Raji (cell line): ENCODE data around the gene CCM2L.

ENCODE experiments used
- POLR2A ChIP-seq: IDR thresholded peaks from 2 replicates; pipeline ENCODE4 v1.6.1; 2011; ENCODE audit warnings: low read depth, low read length, control low read depth; ENCODE audit not compliant: insufficient read depth

The CCM2L gene

GRCh38 chr20:32012159-32012688, 2.0 kb downstream of the CCM2L start:
- no peak for TF ChIP-seq POLR2A

GRCh38 chr20:32013326-32013725, 3.1 kb downstream of the CCM2L start:
- TF ChIP-seq POLR2A = no peak

GRCh38 chr20:32017711-32018251, 7.5 kb downstream of the CCM2L start:
- TF ChIP-seq POLR2A = no peak

GRCh38 chr20:32018269-32019155, 8.3 kb downstream of the CCM2L start:
- TF ChIP-seq POLR2A = no peak

- TF ChIP-seq POLR2A = no peak
Observed at GRCh38 chr20:32019156-32019510, 8.9 kb downstream of the CCM2L start.

GRCh38 chr20:32019563-32020463, 9.6 kb downstream of the CCM2L start:
- TF ChIP-seq POLR2A = no peak

GRCh38 chr20:32021091-32021490, 10.9 kb downstream of the CCM2L start:
- no peak for TF ChIP-seq POLR2A

GRCh38 chr20:32024683-32025295, 14.6 kb downstream of the CCM2L start:
- no peak for TF ChIP-seq POLR2A

GRCh38 chr20:32027643-32028042, 17.4 kb downstream of the CCM2L start:
- TF ChIP-seq POLR2A = no peak

GRCh38 chr20:32028647-32029372, 18.6 kb downstream of the CCM2L start:
- TF ChIP-seq POLR2A = no peak

GRCh38 chr20:32029561-32029960, 19.3 kb downstream of the CCM2L start:
- no peak for TF ChIP-seq POLR2A

- no peak for TF ChIP-seq POLR2A
Observed at GRCh38 chr20:32031007-32031958, 21.0 kb downstream of the CCM2L start.

- TF ChIP-seq POLR2A = no peak
Observed at GRCh38 chr20:32033316-32033715, 23.1 kb downstream of the CCM2L start.
